MCF 10A (cell line): ENCODE measurements around the gene C2CD4D. TPM values are rescaled to one million over a fixed set of nuclear protein-coding genes. Genes with fewer than 3 reads are reported as not detected.
"Not testable (repeated sequence)": the region's sequence is repeated elsewhere in the genome, so short reads cannot be mapped to it uniquely, and the experiment has no call there.

Experiments used
- BruUV-seq: library from RNA; stranded (reverse); fragments of 400-500 nt; replicated peaks from 2 replicates; lab custom pipeline; 2021; lab: Mats Ljungman, UMichigan
- CTCF ChIA-PET: fragments of 300-600 bp; sonication (Branson Sonifier 250); formaldehyde crosslinking; extraction: SDS; loops from one replicate; lab custom pipeline; 2021; ENCODE audit warnings: antibody characterized with exemption, inconsistent platforms; lab: Yijun Ruan, JAX
- POLR2A ChIA-PET: fragments of 300-600, 350-650 bp; sonication (Branson Sonifier 250); formaldehyde crosslinking; extraction: SDS; loops from one replicate; lab custom pipeline; 2020; ENCODE audit warnings: antibody characterized with exemption, inconsistent platforms; lab: Yijun Ruan, JAX
- DNase-seq: peaks from one replicate; pipeline ENCODE4 v3.0.0-alpha.2; 2018; ENCODE audit not compliant: unreplicated experiment
- H3K27ac Mint-ChIP-seq: one replicate; pipeline ENCODE4 v1.8.0; 2022; ENCODE audit warnings: mild to moderate bottlenecking, low read depth, mixed read lengths; ENCODE audit not compliant: unreplicated experiment
- H3K27me3 Mint-ChIP-seq: one replicate; pipeline ENCODE4 v1.8.0; 2022; ENCODE audit warnings: mixed read lengths; ENCODE audit not compliant: insufficient read depth, unreplicated experiment
- H3K36me3 Mint-ChIP-seq: one replicate; pipeline ENCODE4 v1.8.0; 2022; ENCODE audit warnings: mild to moderate bottlenecking, moderate library complexity, mixed read lengths; ENCODE audit not compliant: insufficient read depth, unreplicated experiment
- H3K4me1 Mint-ChIP-seq: one replicate; pipeline ENCODE4 v1.8.0; 2022; ENCODE audit warnings: mixed read lengths; ENCODE audit not compliant: insufficient read depth, unreplicated experiment
- H3K4me3 Mint-ChIP-seq: one replicate; pipeline ENCODE4 v1.8.0; 2022; ENCODE audit warnings: mild to moderate bottlenecking, moderate library complexity, mixed read lengths; ENCODE audit not compliant: unreplicated experiment
- H3K9me3 Mint-ChIP-seq: one replicate; pipeline ENCODE4 v1.8.0; 2022; ENCODE audit warnings: mixed read lengths; ENCODE audit not compliant: unreplicated experiment
- intact Hi-C: fragments of 100-400 bp; cut with micrococcal nuclease; formaldehyde crosslinking; loops from 2 replicates; pipeline ENCODE4 v1.14.1; 2022
- total RNA-seq: library from RNA; stranded (reverse); gene quantifications from 2 replicates; pipeline ENCODE4 v1.2.3, GENCODE V29; 2022
- TF ChIP-seq, protein P1 (sequence below): fragments of 200-600 bp; IDR thresholded peaks from one replicate; pipeline ENCODE4 v1.8.0; 2022; ENCODE audit warnings: antibody characterized with exemption, mild to moderate bottlenecking; ENCODE audit not compliant: unreplicated experiment

The C2CD4D gene
- total RNA-seq, 1 experiment from 2014 or later = not detected

DNA sequence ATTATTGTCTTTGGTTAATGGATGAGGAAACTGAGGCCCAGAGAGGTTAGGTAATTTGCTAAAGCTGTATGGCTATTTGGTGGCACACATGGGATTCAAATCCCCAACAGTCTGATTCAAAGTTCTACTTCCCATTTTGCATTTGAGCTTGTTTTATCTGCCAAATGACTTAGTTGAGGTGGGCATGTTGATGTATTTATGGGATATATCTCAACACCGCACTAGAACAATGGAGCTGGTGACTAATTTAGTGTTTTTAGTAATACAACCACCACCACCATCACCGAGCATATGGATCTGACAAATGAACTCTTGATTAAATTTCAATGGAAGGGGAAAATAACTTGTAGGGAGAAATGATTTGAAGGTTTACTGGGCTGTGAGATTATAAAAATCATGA, 42.8 kb upstream of the C2CD4D start:
- no TSS peak for BruUV-seq
- intact Hi-C loops = no loop called here
- no peak for DNase-seq
- Mint-ChIP-seq H3K4me1 (peaks cover 15% of the 10 kb centered on the region), H3K9me3 (no peaks in the 10 kb centered on the region), H3K36me3 (peaks cover 13% of the 10 kb centered on the region), H3K27me3 (no peaks in the 10 kb centered on the region), H3K4me3 (no peak overlapping the region), H3K27ac (no peak overlapping the region)
- ChIA-PET POLR2A (interaction anchor here (0.8 to 1.8 kb wide), 5 partner anchors 21 to 34 kb away, joined by 3 to 9 read pairs (median 4); partner anchors contain the start of gene THEM4), CTCF (interaction anchor here (0.7 to 2.6 kb wide), 12 partner anchors 9 to 148 kb away, joined by 3 to 13 read pairs (median 3); no protein-coding TSS in a partner anchor)
- TF ChIP-seq, protein P1, sequence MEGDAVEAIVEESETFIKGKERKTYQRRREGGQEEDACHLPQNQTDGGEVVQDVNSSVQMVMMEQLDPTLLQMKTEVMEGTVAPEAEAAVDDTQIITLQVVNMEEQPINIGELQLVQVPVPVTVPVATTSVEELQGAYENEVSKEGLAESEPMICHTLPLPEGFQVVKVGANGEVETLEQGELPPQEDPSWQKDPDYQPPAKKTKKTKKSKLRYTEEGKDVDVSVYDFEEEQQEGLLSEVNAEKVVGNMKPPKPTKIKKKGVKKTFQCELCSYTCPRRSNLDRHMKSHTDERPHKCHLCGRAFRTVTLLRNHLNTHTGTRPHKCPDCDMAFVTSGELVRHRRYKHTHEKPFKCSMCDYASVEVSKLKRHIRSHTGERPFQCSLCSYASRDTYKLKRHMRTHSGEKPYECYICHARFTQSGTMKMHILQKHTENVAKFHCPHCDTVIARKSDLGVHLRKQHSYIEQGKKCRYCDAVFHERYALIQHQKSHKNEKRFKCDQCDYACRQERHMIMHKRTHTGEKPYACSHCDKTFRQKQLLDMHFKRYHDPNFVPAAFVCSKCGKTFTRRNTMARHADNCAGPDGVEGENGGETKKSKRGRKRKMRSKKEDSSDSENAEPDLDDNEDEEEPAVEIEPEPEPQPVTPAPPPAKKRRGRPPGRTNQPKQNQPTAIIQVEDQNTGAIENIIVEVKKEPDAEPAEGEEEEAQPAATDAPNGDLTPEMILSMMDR = no peak

DNA sequence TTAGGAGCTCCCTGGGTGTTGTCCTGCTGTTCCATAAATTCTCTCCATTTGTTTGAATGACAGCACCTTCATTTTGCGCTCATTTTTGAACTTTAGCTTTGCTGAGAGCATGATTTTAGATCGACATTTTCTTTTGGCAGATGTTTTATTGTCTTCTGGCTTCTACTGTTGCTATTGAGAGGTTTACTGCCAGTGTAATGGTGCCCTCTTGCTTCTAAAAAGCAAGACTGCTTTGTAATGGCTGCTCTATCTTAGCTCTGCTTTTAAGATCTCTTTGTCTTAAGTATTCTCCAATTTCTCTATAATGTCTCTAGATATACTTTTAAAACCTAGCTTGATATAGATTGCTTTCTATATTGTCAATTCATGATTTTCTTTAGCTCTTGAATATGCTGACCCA, 41.9 kb upstream of the C2CD4D start:
- H3K4me3 Mint-ChIP-seq = no peak overlapping the region
- CTCF ChIA-PET = interaction anchor here (0.6 to 2.6 kb wide), 17 partner anchors 9 to 1713 kb away, joined by 3 to 13 read pairs (median 3); no protein-coding TSS in a partner anchor

DNA sequence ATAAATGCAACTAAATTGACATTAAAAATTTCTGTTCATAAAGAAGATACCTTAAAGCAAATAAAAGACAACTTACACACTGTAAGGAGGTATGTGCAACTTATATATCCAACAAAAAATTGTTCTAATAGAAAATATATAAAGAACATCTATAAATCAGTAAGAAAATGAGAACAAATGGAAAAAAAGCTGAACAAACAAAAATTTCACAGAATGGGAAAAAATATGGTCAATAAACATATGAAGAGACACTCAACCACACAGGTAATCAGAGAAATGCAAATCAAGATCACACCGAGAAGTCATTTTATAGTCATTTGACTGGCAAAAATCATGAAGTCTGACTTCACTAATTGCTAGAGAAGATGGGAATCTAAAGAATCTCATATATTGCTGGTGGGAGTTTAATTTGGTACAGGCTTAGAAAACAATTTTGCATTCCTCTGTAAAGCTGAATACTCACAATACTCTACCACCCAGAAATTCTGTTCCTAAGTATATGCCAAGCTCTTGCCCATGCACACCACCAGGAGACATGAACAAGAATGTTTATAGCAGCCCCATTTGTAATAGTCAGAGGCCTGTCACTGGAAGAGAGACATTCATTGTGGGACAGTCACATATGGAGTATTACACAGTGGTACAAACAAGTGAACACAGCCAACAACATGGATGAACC, 35.9 kb upstream of the C2CD4D start:
- CTCF ChIA-PET = interaction anchor here (0.7 to 2.1 kb wide), 3 partner anchors 39 to 583 kb away, joined by 3 to 5 read pairs (median 4); no protein-coding TSS in a partner anchor
- POLR2A ChIA-PET = interaction anchor here (0.5 to 2.7 kb wide), 3 partner anchors 11 to 394 kb away, joined by 3 to 10 read pairs (median 4); no protein-coding TSS in a partner anchor

More for the DNA sequence above, 41.9 kb upstream of the C2CD4D start:
- peaks cover 13% of the 10 kb centered on the region for H3K36me3 Mint-ChIP-seq
- TF ChIP-seq, protein P1 = peak; percentile 6
- intact Hi-C loops = no loop called here
- no peaks in the 10 kb centered on the region for H3K9me3 Mint-ChIP-seq
- POLR2A ChIA-PET = interaction anchor here (0.7 to 1.8 kb wide), 8 partner anchors 10 to 270 kb away, joined by 3 to 9 read pairs (median 4); partner anchors contain the start of gene THEM4
- peak; percentile 30 for DNase-seq
- BruUV-seq = no TSS peak
- H3K4me1 Mint-ChIP-seq = peaks cover 5% of the 10 kb centered on the region
- no peaks in the 10 kb centered on the region for H3K27me3 Mint-ChIP-seq
- H3K27ac Mint-ChIP-seq = no peak overlapping the region

DNA sequence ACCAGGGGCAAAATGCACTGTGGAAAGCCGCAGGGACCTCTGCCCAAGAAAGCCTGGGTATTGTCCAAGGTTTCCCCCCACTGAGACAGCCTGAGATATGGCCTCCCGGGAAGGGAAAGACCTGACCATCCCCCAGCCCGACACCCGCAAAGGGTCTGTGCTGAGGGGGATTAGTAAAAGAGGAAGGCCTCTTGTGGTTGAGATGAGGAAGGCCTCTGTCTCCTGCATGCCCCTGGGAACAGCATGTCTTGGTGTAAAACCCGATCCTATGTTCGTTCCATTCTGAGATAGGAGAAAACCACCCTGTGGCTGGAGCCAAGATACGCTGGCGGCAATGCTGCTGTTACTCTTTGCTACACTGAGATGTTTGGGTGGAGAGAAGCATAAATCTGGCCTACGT, 33.2 kb upstream of the C2CD4D start:
- H3K27ac Mint-ChIP-seq, H3K4me3 Mint-ChIP-seq, DNase-seq, intact Hi-C loops, H3K4me1 Mint-ChIP-seq, H3K27me3 Mint-ChIP-seq, H3K9me3 Mint-ChIP-seq, BruUV-seq, POLR2A ChIA-PET: not testable (repeated sequence)
- peaks cover 31% of the 10 kb centered on the region for H3K36me3 Mint-ChIP-seq
- CTCF ChIA-PET = interaction anchor here (1.0 to 1.4 kb wide), 2 partner anchors 36 to 572 kb away, joined by 3 to 4 read pairs; no protein-coding TSS in a partner anchor

More for the DNA sequence above, 35.9 kb upstream of the C2CD4D start:
- Mint-ChIP-seq H3K27me3 (no peaks in the 10 kb centered on the region), H3K4me3 (no peak overlapping the region), H3K27ac (no peak overlapping the region), H3K9me3 (no peaks in the 10 kb centered on the region), H3K4me1 (no peaks in the 10 kb centered on the region), H3K36me3 (peaks cover 38% of the 10 kb centered on the region)
- intact Hi-C loops = no loop called here
- BruUV-seq = no TSS peak
- TF ChIP-seq, protein P1 = no peak
- DNase-seq = no peak
